NCI-H1694 (cell line): Measurements from ENCODE around the gene SERPINH1.

Experiments
- DNase-seq: peaks from one replicate; lab custom pipeline; 2025; lab: John Stamatoyannopoulos, UW

SERPINH1 gene

GRCh38 chr11:75555079-75555811 is 6.8 kb upstream of the SERPINH1 start:
- no peak for DNase-seq

DNA sequence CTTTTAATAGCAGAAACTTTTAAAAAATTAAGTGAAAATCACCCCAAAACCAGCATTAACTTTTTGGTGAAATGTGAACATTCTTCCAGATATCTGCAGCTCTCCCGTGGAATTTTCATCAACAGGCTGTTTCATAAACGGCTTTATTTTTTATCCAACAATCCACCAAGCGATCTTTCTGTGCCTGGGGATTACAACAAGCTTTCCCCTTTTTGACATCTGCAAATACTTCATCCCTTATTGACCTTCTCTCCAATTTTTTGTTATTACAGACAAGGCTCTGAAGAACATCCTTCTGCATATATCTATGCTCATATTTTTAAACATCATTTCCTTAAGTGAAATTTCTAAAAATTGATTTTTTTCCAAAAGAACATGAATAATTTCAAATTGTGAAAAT is 5.8 kb upstream of the SERPINH1 start:
- no peak for DNase-seq

DNA sequence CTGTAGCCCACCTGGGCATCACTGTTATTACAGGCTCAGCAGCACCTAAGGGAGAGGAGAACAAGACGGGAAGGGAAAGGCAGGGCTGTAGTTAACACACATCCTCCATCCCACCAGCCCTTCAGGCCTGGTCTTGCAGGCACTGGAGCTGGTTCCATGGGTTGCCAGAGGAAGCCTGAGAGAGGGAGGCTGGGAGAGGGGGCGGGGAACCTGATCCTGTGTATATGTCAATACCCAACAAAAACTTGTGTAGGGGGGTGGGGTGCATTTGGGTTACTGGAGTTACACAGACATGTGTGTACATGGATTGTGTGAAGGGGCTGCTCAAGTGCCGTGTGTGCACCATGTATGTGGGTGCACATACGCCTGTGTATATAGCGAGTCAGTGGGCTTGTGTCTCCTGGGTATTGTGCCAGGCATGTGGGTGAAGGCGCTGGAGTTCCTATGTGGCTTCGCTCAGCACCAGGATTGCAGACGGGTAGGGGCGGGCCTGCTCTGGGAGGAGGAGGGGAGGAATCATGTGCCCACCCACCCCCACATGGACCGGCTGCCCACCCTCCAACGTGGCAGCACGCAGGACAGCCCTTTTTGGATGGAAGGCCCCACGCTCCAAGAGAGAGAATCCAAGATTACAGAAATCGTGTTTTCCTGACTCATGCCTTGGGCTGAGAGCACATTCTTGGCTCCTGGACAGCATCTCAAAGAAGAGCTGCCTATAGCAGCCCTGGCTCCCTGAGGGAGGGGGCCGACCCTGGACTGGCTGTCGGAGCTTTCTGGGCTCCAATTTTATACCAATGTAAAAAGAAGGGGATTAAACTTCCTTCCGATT is 4.2 kb upstream of the SERPINH1 start:
- DNase-seq = no peak

GRCh38 chr11:75558939-75559843 is 2.9 kb upstream of the SERPINH1 start:
- DNase-seq = no peak

DNA sequence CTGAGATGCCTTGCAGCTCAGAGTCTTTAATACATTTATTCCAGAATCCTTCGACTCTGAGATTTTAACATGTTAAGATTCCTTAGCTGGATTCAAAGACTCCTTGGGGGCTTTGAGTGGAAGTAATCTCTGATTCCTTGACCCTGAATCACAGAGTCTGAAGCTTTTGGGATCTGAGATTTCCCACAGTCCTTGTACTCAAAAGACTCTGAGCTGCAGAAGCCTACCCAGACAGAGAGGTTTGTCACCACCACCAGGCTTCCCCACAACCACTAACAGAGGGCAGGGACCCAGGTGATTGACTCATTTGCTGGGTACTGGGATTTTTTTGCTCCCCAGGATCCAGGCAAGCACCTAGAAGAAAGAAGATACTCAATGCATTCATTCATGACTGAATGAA is 1.4 kb upstream of the SERPINH1 start:
- no peak for DNase-seq

- no peak for DNase-seq
Measured at GRCh38 chr11:75561426-75562047, 516 bp upstream of the SERPINH1 start.

- DNase-seq = no peak
Measured at GRCh38 chr11:75562836-75563484, 907 bp downstream of the SERPINH1 start.

GRCh38 chr11:75563501-75563977 is 1.5 kb downstream of the SERPINH1 start:
- no peak for DNase-seq

DNA sequence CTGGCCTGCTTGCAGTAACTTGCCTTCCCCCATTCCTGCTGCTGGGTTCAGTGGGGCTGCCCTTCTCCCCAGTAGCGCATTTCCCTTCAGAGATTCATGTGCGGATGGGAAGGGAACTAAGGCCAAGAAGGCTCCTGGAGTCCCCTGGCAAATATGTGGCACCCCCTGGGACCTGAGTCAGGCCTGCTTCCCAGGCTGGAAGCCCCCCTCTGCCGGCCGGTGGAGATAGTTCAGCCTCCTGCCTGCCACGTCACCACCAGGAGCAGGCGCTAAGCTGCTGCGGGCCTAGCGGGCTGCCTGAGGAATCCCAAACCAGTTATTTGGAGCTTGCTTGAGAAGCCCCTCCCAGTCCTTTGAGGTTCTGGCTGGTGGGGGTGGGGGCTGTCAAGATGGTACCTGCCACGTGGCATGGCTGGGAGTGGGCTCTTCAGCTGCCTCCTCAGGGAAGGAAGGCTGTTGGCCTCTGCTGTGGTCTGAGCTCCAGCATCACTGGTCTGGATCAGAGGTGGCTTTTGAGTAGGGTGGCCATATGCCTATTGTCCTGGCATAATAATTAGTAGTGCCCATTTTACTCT is 2.0 kb downstream of the SERPINH1 start:
- no peak for DNase-seq

DNA sequence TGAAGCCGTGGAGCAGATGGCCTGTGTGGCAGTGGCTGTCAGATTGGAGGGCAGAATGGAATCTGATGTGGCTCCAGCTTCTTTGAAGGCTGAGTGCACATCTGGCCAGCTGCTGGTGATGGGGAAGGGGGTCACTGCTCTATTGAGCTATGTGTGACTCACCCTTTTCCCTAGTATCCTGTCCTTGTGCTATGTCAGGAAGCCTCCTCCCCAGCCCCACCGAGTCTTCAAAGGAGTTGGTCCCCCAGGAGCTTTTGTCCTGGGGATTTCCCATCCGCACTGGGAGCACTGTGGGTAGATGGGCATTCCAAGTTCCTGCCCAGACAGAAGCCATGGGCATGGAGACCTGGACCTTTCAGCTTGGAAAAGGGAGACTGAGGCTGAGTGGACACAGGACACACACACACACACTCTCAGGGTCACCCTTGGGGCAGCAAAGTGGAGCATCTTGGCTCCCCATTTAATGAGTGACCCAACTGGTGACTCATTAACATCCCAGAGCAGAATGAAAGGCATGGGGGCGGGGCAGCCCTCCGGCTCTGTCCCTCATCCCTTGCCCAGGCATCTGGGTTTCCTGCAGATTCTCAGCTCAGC is 3.3 kb downstream of the SERPINH1 start:
- DNase-seq = no peak

- no peak for DNase-seq
Measured at GRCh38 chr11:75565916-75566762, 4.1 kb downstream of the SERPINH1 start.

DNA sequence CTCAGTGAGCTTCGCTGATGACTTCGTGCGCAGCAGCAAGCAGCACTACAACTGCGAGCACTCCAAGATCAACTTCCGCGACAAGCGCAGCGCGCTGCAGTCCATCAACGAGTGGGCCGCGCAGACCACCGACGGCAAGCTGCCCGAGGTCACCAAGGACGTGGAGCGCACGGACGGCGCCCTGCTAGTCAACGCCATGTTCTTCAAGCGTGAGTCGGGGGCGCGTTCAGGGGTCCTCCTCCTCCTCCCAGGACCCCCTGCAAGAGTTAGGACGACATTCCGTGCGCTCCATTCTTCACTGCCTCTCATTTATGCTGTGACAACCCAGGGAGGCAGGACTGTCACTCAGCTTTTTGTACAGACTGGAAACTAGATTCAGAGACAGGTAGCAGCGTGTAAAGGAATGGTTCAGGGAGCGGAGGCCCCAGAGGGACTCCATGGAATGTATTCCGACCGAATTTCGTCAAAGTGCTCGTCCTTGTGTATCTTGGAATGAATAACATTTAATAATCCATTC is 4.8 kb downstream of the SERPINH1 start:
- DNase-seq = no peak

DNA sequence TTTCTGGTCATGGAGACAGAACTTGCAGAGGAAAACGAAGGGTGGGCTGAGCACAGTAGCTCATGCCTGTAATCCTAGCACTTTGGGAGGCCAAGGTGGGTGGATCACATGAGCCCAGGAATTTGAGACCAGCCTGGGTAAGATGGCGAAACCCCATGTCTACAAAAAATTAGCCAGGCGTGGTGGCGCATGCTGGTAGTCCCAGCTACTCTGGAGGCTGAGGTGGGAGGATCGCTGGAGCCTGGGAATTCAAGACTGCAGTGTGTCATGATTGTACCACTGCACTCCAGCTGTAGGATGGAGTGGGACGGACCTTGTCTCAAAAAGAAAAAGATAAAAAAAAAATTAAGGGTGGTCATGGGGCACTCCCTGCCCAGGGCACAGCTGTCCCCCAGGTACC is 5.9 kb downstream of the SERPINH1 start:
- no peak for DNase-seq

- DNase-seq = no peak
Measured at GRCh38 chr11:75568616-75569219, 6.7 kb downstream of the SERPINH1 start.

DNA sequence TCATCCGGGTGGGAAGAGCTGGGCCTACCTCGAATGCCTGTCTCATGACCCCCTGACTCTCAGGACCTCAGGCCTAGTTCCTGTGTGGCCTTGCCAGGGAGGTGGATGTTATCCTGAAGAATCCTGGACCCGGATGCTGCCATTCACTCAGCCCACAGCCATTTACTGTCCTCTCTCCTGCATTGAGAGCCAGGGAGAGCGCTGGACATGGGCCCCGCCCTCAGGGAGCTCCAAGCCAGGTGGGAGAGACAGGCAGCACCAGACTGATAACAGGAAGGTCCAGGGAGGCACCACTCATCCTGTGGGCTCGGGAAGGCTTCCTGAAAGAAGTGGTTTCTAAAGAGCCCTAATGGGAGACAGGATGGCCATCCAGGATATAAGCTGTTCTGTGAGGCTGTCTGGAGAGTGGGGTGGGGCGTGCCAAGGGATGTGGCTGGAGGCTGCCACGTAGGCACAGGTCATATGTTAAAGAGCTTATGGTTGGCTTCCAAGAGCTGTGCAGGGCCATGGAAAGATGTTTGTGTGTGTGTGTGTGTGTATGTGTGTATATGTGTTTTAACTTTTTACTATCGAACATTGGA is 8.6 kb downstream of the SERPINH1 start:
- DNase-seq = no peak

DNA sequence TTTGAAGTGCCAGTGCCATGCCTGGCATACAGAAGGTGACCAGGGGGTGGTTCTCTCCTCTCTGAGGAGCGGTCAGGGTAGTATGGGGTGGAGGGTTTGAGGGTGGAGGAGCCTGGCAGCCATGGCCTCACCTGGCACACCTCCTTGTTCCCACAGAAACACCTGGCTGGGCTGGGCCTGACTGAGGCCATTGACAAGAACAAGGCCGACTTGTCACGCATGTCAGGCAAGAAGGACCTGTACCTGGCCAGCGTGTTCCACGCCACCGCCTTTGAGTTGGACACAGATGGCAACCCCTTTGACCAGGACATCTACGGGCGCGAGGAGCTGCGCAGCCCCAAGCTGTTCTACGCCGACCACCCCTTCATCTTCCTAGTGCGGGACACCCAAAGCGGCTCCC is 9.6 kb downstream of the SERPINH1 start:
- no peak for DNase-seq

GRCh38 chr11:75572744-75573143 is 10.7 kb downstream of the SERPINH1 start:
- DNase-seq = no peak
